HUES48 (cell line): ENCODE measurements around the gene PRKCA.
A peak's percentile ranks its signal among the peaks of the same experiment; 100 is the strongest.

Source experiments
- H3K27ac ChIP-seq: one replicate; pipeline ENCODE4 v1.7.0; 2013; ENCODE audit warnings: low read depth, low read length, inconsistent platforms
- H3K27me3 ChIP-seq: 2 replicates; pipeline ENCODE4 v1.6.1; 2013; ENCODE audit warnings: mild to moderate bottlenecking, low read length; ENCODE audit not compliant: control insufficient read depth, insufficient read depth
- H3K36me3 ChIP-seq: 2 replicates; pipeline ENCODE4 v1.6.1; 2013; ENCODE audit warnings: low read length; ENCODE audit not compliant: control insufficient read depth, insufficient read depth
- H3K4me1 ChIP-seq: 2 replicates; pipeline ENCODE4 v1.6.1; 2013; ENCODE audit warnings: mild to moderate bottlenecking, low read length; ENCODE audit not compliant: control insufficient read depth, insufficient read depth
- H3K4me3 ChIP-seq: 2 replicates; pipeline ENCODE4 v1.5.1; 2013; ENCODE audit warnings: mild to moderate bottlenecking, low read depth, low read length
- H3K9ac ChIP-seq: 2 replicates; pipeline ENCODE4 v1.6.1; 2013; ENCODE audit warnings: mild to moderate bottlenecking, low read depth, low read length, moderate library complexity
- H3K9me3 ChIP-seq: 2 replicates; pipeline ENCODE4 v1.6.1; 2013; ENCODE audit warnings: low read length; ENCODE audit not compliant: control insufficient read depth, insufficient read depth

Gene PRKCA

DNA sequence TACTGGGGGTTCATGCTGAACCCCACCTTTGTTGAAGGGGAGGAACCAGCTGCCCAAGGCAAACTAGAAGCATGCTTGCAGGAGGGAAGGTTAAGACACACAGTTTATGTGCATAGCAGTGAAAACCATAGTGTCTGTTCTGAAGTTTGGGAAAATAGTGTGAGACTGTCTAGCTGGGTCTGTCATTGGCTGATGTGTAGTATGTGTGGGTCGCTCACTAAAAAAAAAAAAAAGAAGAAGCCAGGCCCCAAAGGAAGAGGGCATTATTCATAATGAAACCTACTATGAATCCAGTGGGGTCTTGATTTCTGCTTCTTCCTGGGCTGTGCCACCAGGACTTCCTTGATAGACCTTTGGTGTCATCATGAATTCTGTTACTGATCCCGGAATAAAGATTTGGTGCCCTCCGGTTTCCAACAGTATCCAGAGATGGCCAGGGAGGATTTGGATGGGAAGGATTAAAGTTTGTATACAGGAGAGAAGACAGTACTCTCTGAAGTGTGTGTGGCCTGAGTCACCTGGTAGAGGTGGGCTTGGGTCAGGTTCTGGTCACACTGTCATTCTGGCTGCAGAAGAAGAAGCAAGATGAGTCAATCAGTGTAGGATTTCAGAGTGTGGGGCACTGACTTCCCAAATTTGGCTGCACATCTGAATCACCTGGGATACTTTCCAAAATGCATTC, 220.3 kb downstream of the PRKCA start:
- H3K36me3 ChIP-seq: no peaks in the 10 kb centered on the region
- H3K9ac ChIP-seq: no peak overlapping the region
- no peaks in the 10 kb centered on the region for H3K27me3 ChIP-seq
- no peak overlapping the region for H3K27ac ChIP-seq
- no peak overlapping the region for H3K4me3 ChIP-seq
- no peaks in the 10 kb centered on the region for H3K9me3 ChIP-seq
- H3K4me1 ChIP-seq: peaks cover 9% of the 10 kb centered on the region

- H3K27me3 ChIP-seq: no peaks in the 10 kb centered on the region
- H3K27ac ChIP-seq: no peak overlapping the region
- H3K36me3 ChIP-seq: no peaks in the 10 kb centered on the region
- H3K9me3 ChIP-seq: no peaks in the 10 kb centered on the region
- no peak overlapping the region for H3K9ac ChIP-seq
- H3K4me1 ChIP-seq: peaks cover 9% of the 10 kb centered on the region
- no peak overlapping the region for H3K4me3 ChIP-seq
Measured at GRCh38 chr17:66523378-66524200, 221.2 kb downstream of the PRKCA start.

- Histone ChIP-seq H3K27me3 (no peaks in the 10 kb centered on the region), H3K4me1 (peaks cover 9% of the 10 kb centered on the region), H3K27ac (no peak overlapping the region), H3K4me3 (no peak overlapping the region), H3K36me3 (no peaks in the 10 kb centered on the region), H3K9ac (no peak overlapping the region), H3K9me3 (no peaks in the 10 kb centered on the region)
Measured at GRCh38 chr17:66524877-66525276, 222.5 kb downstream of the PRKCA start.

DNA sequence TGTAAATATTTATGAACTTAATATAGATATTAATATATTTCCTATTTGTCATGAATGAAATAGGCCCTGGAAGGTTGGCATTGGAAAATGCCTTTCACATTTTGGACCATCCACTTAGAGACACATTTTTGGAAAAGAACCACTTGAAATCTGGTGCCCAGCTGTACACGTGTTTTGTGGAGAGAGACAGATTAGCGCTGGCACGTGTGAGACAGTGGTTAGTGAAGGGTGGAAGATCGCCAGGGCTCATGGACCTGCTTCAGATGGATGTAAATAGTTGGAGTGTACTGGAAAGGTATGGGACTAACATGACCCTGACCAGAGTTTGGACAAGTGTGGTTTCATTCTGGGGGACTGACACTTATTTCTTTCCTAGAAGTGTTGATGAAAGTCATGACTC, 222.9 kb downstream of the PRKCA start:
- H3K27ac ChIP-seq: no peak overlapping the region
- H3K9me3 ChIP-seq: no peaks in the 10 kb centered on the region
- H3K4me1 ChIP-seq: peaks cover 13% of the 10 kb centered on the region
- no peak overlapping the region for H3K9ac ChIP-seq
- no peaks in the 10 kb centered on the region for H3K27me3 ChIP-seq
- H3K36me3 ChIP-seq: no peaks in the 10 kb centered on the region
- H3K4me3 ChIP-seq: no peak overlapping the region

DNA sequence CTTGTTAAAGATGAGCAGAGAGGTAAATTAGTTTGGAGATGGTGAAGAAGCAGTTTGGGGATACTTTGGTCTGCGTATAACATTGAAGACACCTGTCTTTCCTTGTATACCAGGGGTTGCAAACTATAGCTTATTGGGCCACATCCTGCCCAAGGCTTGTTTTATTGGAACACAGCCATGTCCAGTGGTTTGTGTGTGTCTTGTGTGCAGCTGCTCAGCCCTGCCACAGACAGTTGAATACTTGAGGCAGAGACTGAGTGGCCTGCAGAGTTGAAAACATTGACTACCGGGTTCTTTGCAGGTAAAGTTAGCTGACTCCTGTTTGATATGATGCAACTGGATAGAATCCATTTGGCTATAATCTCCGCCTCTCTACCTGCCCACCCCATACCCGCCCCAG, 224.4 kb downstream of the PRKCA start:
- Histone ChIP-seq H3K4me3 (no peak overlapping the region), H3K27me3 (no peaks in the 10 kb centered on the region), H3K4me1 (peaks cover 25% of the 10 kb centered on the region), H3K9ac (no peak overlapping the region), H3K36me3 (no peaks in the 10 kb centered on the region), H3K27ac (no peak overlapping the region), H3K9me3 (no peaks in the 10 kb centered on the region)

- Histone ChIP-seq H3K9me3 (no peaks in the 10 kb centered on the region), H3K27ac (no peak overlapping the region), H3K27me3 (no peaks in the 10 kb centered on the region), H3K4me3 (no peak overlapping the region), H3K36me3 (no peaks in the 10 kb centered on the region), H3K4me1 (peaks cover 28% of the 10 kb centered on the region), H3K9ac (no peak overlapping the region)
Measured at GRCh38 chr17:66527335-66527734, 224.9 kb downstream of the PRKCA start.

DNA sequence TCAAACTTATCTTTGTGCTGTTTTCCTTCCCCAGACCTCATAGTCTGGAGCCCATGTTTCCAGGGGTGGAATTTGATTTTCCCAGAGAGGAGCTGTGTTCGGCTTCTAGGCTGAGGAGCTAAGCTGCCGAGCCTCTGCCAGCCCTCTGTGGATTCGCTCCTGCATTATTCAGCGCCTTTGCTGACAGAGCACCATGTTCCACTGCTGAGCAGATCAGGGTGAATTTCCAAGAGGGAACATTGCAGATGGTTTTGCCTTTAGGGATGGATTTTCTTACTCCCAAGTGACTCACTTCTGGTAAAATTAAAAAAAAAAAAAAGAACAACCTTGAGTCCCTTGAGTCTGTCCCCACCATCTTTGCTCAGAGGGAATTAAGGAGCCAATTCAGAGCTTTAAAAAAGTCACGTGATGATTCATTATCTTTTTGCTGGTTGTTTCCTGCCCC, 229.5 kb downstream of the PRKCA start:
- no peak overlapping the region for H3K27ac ChIP-seq
- H3K27me3 ChIP-seq: no peaks in the 10 kb centered on the region
- H3K9me3 ChIP-seq: no peaks in the 10 kb centered on the region
- H3K4me3 ChIP-seq: no peak overlapping the region
- H3K4me1 ChIP-seq: peaks cover 43% of the 10 kb centered on the region
- no peak overlapping the region for H3K9ac ChIP-seq
- no peaks in the 10 kb centered on the region for H3K36me3 ChIP-seq

DNA sequence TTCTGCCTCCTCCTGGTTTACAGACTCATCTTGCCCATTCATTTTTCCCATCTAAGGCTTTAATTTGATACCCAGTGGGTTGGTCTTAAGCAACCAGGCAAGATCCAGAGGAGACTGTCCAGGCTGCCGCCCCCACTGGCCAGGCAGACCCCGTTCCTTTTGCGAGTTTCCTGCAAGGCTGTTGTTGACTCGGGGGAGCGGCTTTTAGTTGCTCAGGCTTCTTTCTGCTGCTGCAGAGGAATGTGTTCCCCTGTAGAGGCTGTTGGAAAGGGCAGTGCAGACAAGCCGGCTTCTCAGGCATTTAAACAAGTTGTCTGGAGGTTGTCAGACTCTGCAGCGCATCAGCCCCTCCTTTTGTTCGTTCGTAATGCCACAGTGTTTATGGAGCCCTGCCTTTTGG, 231.2 kb downstream of the PRKCA start:
- H3K4me3 ChIP-seq: no peak overlapping the region
- peaks cover 44% of the 10 kb centered on the region for H3K4me1 ChIP-seq
- H3K27ac ChIP-seq: peak overlapping the region; percentile 56
- H3K9me3 ChIP-seq: no peaks in the 10 kb centered on the region
- H3K9ac ChIP-seq: no peak overlapping the region
- no peaks in the 10 kb centered on the region for H3K27me3 ChIP-seq
- no peaks in the 10 kb centered on the region for H3K36me3 ChIP-seq

DNA sequence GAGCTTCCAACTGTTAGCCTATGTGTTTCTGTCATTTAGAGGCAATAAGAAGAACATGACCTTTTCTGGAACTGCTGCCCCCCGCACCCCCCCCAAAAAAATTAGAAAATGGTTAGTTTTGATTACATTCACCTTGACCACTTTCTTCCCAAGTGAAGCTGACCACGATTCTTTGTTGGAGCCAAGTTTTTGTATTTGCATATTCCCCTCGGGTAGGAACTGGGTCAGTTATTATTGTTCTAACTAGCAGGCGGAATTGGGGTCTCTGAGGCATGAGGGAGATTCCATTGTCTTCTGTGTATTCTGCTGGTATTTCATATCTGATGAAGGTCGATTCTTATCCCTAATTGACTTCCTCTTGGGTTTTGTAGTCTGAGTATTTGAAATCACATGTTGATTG, 231.6 kb downstream of the PRKCA start:
- Histone ChIP-seq H3K36me3 (no peaks in the 10 kb centered on the region), H3K27ac (peak overlapping the region; percentile 56), H3K9ac (no peak overlapping the region), H3K27me3 (no peaks in the 10 kb centered on the region), H3K4me3 (no peak overlapping the region), H3K9me3 (no peaks in the 10 kb centered on the region), H3K4me1 (peaks cover 47% of the 10 kb centered on the region)

- H3K4me1 ChIP-seq: peaks cover 54% of the 10 kb centered on the region
- H3K27ac ChIP-seq: no peak overlapping the region
- no peaks in the 10 kb centered on the region for H3K36me3 ChIP-seq
- H3K27me3 ChIP-seq: no peaks in the 10 kb centered on the region
- H3K4me3 ChIP-seq: no peak overlapping the region
- H3K9me3 ChIP-seq: no peaks in the 10 kb centered on the region
- no peak overlapping the region for H3K9ac ChIP-seq
Measured at GRCh38 chr17:66535611-66536010, 233.2 kb downstream of the PRKCA start.

DNA sequence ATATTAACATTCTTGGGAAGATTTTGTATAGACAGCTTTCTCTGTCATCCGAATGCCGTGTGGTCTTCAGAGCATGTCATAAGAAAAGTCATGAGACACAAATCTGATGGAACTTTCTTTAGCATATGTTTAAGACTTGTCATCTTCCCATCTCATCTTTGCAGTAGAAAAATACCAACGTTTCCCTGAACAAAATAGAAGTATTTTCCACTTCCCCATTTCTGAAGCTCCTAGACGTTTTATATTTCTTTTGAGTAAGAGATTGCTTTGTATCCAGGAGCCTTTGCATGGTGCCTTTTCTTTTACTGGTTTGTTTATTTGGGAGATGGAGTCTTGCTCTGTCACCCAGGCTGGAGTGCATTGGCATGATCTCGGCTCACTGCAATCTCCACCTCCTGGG, 235.1 kb downstream of the PRKCA start:
- Histone ChIP-seq H3K9ac (no peak overlapping the region), H3K9me3 (no peaks in the 10 kb centered on the region), H3K36me3 (no peaks in the 10 kb centered on the region), H3K4me3 (no peak overlapping the region), H3K4me1 (peaks cover 48% of the 10 kb centered on the region), H3K27ac (no peak overlapping the region), H3K27me3 (no peaks in the 10 kb centered on the region)
